GM21723 (cell line): Measurements from ENCODE around the gene RPL31.

Experiments used
- ATAC-seq: cut with Tn5 transposase; IDR thresholded peaks from one replicate; pipeline ENCODE4 v1.9.1; 2021; ENCODE audit warnings: mild to moderate bottlenecking, moderate library complexity; ENCODE audit not compliant: unreplicated experiment

RPL31 gene

GRCh38 chr2:101001691-101002561 is at the start of gene RPL31:
RPL31 (plus strand) TSS chr2:101002289; CDS start chr2:101002702, 413 bp downstream.
- peak; percentile 94 for ATAC-seq

- ATAC-seq: no peak
These were observed 49.6 kb upstream of the RPL31 start for GRCh38 chr2:100952512-100952911.

GRCh38 chr2:100953406-100954043 is 48.6 kb upstream of the RPL31 start:
- no peak for ATAC-seq

- no peak for ATAC-seq
These were observed 48.1 kb upstream of the RPL31 start for GRCh38 chr2:100954044-100954420.

- no peak for ATAC-seq
These were observed 46.9 kb upstream of the RPL31 start for GRCh38 chr2:100955226-100955625.

- ATAC-seq: no peak
These were observed 46.0 kb upstream of the RPL31 start for GRCh38 chr2:100956081-100956480.

GRCh38 chr2:100957996-100958653 is 44.0 kb upstream of the RPL31 start:
- no peak for ATAC-seq

GRCh38 chr2:100959225-100959880 is 42.7 kb upstream of the RPL31 start:
- no peak for ATAC-seq

- ATAC-seq: no peak
These were observed 41.4 kb upstream of the RPL31 start for GRCh38 chr2:100960688-100961087.

GRCh38 chr2:100962366-100963025 is 39.6 kb upstream of the RPL31 start:
- no peak for ATAC-seq

- no peak for ATAC-seq
These were observed 39.1 kb upstream of the RPL31 start for GRCh38 chr2:100963026-100963375.

GRCh38 chr2:100964222-100964621 is 37.9 kb upstream of the RPL31 start:
- ATAC-seq: no peak

- ATAC-seq: no peak
These were observed 37.4 kb upstream of the RPL31 start for GRCh38 chr2:100964681-100965169.

- ATAC-seq: no peak
These were observed 36.5 kb upstream of the RPL31 start for GRCh38 chr2:100965596-100965995.

- no peak for ATAC-seq
These were observed 34.4 kb upstream of the RPL31 start for GRCh38 chr2:100967716-100968115.

- ATAC-seq: no peak
These were observed 33.6 kb upstream of the RPL31 start for GRCh38 chr2:100968146-100969145.

GRCh38 chr2:100969998-100970397 is 32.1 kb upstream of the RPL31 start:
- ATAC-seq: no peak

- ATAC-seq: no peak
These were observed 30.9 kb upstream of the RPL31 start for GRCh38 chr2:100971221-100971620.

- ATAC-seq: no peak
These were observed 29.6 kb upstream of the RPL31 start for GRCh38 chr2:100972452-100972851.
